Chondrocyte (in vitro differentiated cells): Measurements from ENCODE around the gene RMDN3. TPM values are rescaled to one million over a fixed set of nuclear protein-coding genes. Genes with fewer than 3 reads are reported as not detected.

Experiments
- DNase-seq: peaks from one replicate; pipeline ENCODE4 v3.0.0; 2021; ENCODE audit warnings: mixed read lengths, low spot score
- H3K27ac Mint-ChIP-seq: one replicate; pipeline ENCODE4 v1.8.0; 2021; ENCODE audit warnings: mild to moderate bottlenecking, moderate library complexity, mixed read lengths; ENCODE audit not compliant: unreplicated experiment
- H3K27me3 Mint-ChIP-seq: 2 replicates; pipeline ENCODE4 v1.8.0; 2021; ENCODE audit warnings: low read depth, mixed read lengths
- H3K36me3 Mint-ChIP-seq: 2 replicates; pipeline ENCODE4 v1.8.0; 2021; ENCODE audit warnings: low read depth, mixed read lengths
- H3K4me1 Mint-ChIP-seq: 2 replicates; pipeline ENCODE4 v1.8.0; 2021; ENCODE audit warnings: low read depth, mild to moderate bottlenecking, mixed read lengths
- H3K4me3 Mint-ChIP-seq: one replicate; pipeline ENCODE4 v1.8.0; 2021; ENCODE audit warnings: mild to moderate bottlenecking, moderate library complexity, mixed read lengths; ENCODE audit not compliant: unreplicated experiment
- H3K9me3 Mint-ChIP-seq: 2 replicates; pipeline ENCODE4 v1.8.0; 2021; ENCODE audit warnings: low read depth, mixed read lengths
- total RNA-seq: library from RNA; stranded (reverse); gene quantifications from 3 replicates; pipeline ENCODE4 v1.2.1, GENCODE V29; 2021
- TF ChIP-seq, protein P1 (sequence below): fragments of 200-600 bp; sonication (generic); IDR thresholded peaks from 2 replicates; pipeline ENCODE4 v1.5.0; 2021; ENCODE audit warnings: antibody characterized with exemption, mild to moderate bottlenecking, moderate library complexity

RMDN3 gene
- total RNA-seq, 1 donor from 2014 or later = 30.1 TPM

- no peaks in the 10 kb centered on the region for H3K36me3 Mint-ChIP-seq
- H3K4me3 Mint-ChIP-seq = peak overlapping the region; percentile 75
- peak overlapping the region; percentile 69 for H3K27ac Mint-ChIP-seq
- peaks cover 43% of the 10 kb centered on the region for H3K4me1 Mint-ChIP-seq
- TF ChIP-seq, protein P1, sequence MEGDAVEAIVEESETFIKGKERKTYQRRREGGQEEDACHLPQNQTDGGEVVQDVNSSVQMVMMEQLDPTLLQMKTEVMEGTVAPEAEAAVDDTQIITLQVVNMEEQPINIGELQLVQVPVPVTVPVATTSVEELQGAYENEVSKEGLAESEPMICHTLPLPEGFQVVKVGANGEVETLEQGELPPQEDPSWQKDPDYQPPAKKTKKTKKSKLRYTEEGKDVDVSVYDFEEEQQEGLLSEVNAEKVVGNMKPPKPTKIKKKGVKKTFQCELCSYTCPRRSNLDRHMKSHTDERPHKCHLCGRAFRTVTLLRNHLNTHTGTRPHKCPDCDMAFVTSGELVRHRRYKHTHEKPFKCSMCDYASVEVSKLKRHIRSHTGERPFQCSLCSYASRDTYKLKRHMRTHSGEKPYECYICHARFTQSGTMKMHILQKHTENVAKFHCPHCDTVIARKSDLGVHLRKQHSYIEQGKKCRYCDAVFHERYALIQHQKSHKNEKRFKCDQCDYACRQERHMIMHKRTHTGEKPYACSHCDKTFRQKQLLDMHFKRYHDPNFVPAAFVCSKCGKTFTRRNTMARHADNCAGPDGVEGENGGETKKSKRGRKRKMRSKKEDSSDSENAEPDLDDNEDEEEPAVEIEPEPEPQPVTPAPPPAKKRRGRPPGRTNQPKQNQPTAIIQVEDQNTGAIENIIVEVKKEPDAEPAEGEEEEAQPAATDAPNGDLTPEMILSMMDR = no peak
- peaks cover 3% of the 10 kb centered on the region for H3K27me3 Mint-ChIP-seq
- no peaks in the 10 kb centered on the region for H3K9me3 Mint-ChIP-seq
- DNase-seq = no peak
These were observed 9.6 kb upstream of the RMDN3 start for GRCh38 chr15:40764629-40765103.

- TF ChIP-seq, protein P1 = peak; percentile 70
- peak within 1 kb of the TSS; percentile 69 for H3K27ac Mint-ChIP-seq
- no peaks in the 10 kb centered on the region for H3K36me3 Mint-ChIP-seq
- H3K27me3 Mint-ChIP-seq = peaks cover 3% of the 10 kb centered on the region
- H3K4me1 Mint-ChIP-seq = peaks cover 39% of the 10 kb centered on the region
- no peaks in the 10 kb centered on the region for H3K9me3 Mint-ChIP-seq
- H3K4me3 Mint-ChIP-seq = peak within 1 kb of the TSS; percentile 75
- no peak for DNase-seq
These were observed 9.0 kb upstream of the RMDN3 start, which contains the start of gene GCHFR for GRCh38 chr15:40763801-40764628. Gene GCHFR, plus strand, starts transcription at chr15:40764068. Its CDS starts 113 bp downstream, at chr15:40764181.

DNA sequence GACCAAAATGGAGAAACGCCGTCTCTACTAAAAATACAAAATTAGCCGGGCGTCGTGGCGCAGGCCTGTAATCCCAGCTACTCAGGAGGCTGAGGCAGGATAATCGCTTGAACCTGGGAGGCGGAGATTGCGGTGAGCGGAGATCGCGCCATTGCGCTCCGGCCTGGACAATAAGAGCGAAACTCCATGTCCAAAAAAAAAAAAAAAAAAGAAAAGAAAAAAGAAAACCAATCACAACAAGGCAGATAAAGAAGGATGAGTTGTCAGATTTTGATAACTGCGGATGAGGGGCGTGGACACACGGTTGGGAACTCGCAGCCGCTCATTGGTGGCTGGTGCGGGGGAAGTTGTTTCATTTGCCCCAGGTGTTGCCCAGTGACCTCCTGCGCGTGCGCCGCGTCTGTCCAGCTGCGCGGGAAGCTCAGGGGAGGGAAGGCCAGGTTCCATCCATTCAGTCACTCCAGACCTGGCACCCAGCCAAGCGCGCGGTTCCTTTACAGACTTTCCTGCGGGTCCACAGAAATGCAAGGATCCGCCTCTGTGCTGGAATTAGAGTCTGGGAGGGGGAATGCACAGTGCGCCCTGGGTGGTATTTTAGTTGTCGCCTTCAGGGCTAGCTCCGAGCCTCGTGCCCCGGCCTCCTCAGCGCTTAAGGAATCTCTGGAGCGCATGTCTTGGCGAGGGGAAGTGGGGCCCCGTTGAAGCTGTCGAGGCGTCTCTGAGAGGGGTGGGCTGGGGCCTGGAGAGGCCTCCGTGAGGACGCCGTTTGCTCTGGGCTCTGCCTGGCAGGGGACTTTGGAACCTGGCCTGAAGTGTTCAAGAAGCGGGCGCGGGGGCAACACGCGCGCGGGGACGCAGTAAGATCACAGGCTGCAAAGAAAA is 8.1 kb upstream of the RMDN3 start:
- Mint-ChIP-seq H3K9me3 (no peaks in the 10 kb centered on the region), H3K4me3 (peak overlapping the region; percentile 75), H3K27ac (peak overlapping the region; percentile 69), H3K36me3 (no peaks in the 10 kb centered on the region), H3K27me3 (peaks cover 3% of the 10 kb centered on the region), H3K4me1 (peaks cover 39% of the 10 kb centered on the region)
- DNase-seq = no peak
- TF ChIP-seq, protein P1 = no peak

DNA sequence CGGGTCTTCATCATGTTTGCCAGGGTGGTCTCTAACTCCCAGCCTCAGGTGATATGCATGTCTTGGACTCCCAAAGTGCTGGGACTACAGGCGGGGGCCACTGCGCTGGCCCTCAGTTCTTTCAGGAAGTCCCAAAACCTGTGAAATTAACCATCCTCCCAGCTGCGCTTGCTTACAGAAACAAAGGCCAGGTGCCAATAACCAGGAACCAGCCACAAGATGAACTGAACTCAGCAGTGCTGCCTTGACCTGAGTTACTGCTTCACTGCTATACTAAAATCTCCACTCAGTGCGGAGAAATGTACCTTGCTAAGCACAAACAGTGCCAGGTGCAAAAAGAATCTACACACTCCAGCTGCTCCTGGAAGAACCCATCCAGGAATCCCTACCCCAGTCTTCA is 4.9 kb upstream of the RMDN3 start:
- Mint-ChIP-seq H3K36me3 (no peaks in the 10 kb centered on the region), H3K27ac (no peak overlapping the region), H3K9me3 (no peaks in the 10 kb centered on the region), H3K4me3 (no peak overlapping the region), H3K4me1 (peaks cover 21% of the 10 kb centered on the region), H3K27me3 (peaks cover 3% of the 10 kb centered on the region)
- DNase-seq = no peak
- TF ChIP-seq, protein P1 = no peak

DNA sequence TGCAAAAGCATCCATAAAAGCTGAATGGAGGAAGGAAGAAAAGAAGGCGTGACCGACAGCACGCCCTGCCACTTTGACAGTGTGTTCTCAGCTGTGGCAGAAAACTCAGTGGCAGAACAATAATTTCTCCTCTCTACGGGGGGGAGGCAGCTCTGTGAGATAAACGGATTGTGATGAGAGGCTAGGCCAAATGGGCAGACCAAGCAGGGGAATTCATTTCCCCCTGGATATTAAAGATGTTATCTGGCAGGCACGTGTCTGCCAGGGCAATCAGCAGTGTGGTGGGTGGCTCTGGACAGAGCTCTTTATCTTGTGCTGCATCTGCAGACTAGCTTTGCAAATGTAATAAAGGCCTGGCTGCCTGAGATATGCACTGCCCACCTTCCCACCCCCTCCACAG is 1.9 kb upstream of the RMDN3 start:
- H3K4me3 Mint-ChIP-seq = no peak overlapping the region

More for the DNA sequence above, 1.9 kb upstream of the RMDN3 start:
- no peak overlapping the region for H3K27ac Mint-ChIP-seq
- H3K4me1 Mint-ChIP-seq = peaks cover 25% of the 10 kb centered on the region
- TF ChIP-seq, protein P1 = no peak
- no peaks in the 10 kb centered on the region for H3K36me3 Mint-ChIP-seq
- H3K27me3 Mint-ChIP-seq = peaks cover 3% of the 10 kb centered on the region
- H3K9me3 Mint-ChIP-seq = no peaks in the 10 kb centered on the region
- no peak for DNase-seq
